ENCODE measurements around the gene RETREG3. TPM values are rescaled to one million over a fixed set of nuclear protein-coding genes. Genes with fewer than 3 reads are reported as not detected.

RETREG3 gene
- total RNA-seq, 2 donors from 2014 or later: 30.4 to 31.1 TPM

- H3K4me1 ChIP-seq: peaks cover 0 to 12% of the 10 kb centered on the region in 2 donors
- H3K4me3 ChIP-seq: no peak overlapping the region
- no peaks in the 10 kb centered on the region for H3K27me3 ChIP-seq
- H3K9me3 ChIP-seq: no peaks in the 10 kb centered on the region
- no peak for TF ChIP-seq CTCF (IDR thresholded peaks at IDR 0.05)
- DNase-seq (ENCODE audit: low spot score): no peak
- H3K27ac ChIP-seq: no peak overlapping the region
- peaks cover 4% of the 10 kb centered on the region for H3K36me3 ChIP-seq
Measured at GRCh38 chr17:42598905-42599304, 10.3 kb downstream of the RETREG3 start.

GRCh38 chr17:42596386-42596785 is 12.8 kb downstream of the RETREG3 start:
- Histone ChIP-seq H3K4me1 (peaks cover 0 to 12% of the 10 kb centered on the region in 2 donors), H3K27me3 (no peaks in the 10 kb centered on the region), H3K9me3 (no peaks in the 10 kb centered on the region), H3K36me3 (peaks cover 11% of the 10 kb centered on the region), H3K4me3 (no peak overlapping the region), H3K27ac (no peak overlapping the region)
- no peak for TF ChIP-seq CTCF (IDR thresholded peaks at IDR 0.05)
- DNase-seq (ENCODE audit: low spot score): no peak

DNA sequence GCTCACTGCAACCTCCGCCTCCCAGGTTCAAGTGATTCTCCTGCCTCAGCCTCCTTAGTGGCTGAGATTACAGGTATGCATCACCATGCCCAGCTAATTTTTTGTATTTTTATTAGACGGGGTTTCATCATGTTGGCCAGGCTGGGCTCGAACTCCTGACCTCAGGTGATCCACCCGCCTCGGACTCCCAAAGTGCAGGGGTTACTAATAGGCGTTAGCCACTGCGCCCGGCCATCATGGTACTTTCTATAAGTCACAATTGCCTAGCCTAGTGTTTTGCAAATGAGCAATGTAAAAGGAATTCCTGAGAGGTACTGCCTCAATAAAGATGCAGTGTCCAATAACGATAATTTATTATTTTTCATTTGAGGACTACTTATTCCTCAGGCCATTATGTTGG is 17.8 kb downstream of the RETREG3 start:
- no peak for DNase-seq (ENCODE audit: low spot score)
- Histone ChIP-seq H3K27me3 (no peaks in the 10 kb centered on the region), H3K27ac (no peak overlapping the region), H3K9me3 (no peaks in the 10 kb centered on the region), H3K36me3 (peaks cover 56% of the 10 kb centered on the region), H3K4me3 (no peak overlapping the region), H3K4me1 (no peaks in the 10 kb centered on the region)
- no peak for TF ChIP-seq CTCF (IDR thresholded peaks at IDR 0.05)

DNA sequence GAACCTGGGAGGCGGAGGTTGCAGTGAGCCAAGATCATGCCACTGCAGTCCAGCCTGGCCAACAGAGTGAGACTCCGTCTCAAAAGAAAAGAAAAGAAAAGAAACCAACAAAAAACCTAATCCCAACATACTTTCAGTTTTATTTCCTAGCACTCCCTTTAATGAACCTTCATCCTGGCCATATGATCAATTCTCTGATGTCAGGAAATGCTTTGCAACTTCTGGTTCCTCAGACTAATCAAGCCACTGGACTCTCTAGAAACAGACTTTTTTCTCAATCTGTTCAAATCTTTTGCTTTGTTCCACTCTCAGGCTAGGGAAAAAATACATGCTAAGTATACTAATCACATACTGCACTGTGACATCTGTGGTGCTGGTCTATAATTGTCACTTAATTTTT is 18.3 kb downstream of the RETREG3 start:
- Histone ChIP-seq H3K27me3 (no peaks in the 10 kb centered on the region), H3K4me3 (no peak overlapping the region), H3K9me3 (no peaks in the 10 kb centered on the region), H3K4me1 (peaks cover 0 to under 1% of the 10 kb centered on the region in 2 donors), H3K27ac (no peak overlapping the region), H3K36me3 (peaks cover 59% of the 10 kb centered on the region)
- no peak for DNase-seq (ENCODE audit: low spot score)
- TF ChIP-seq CTCF (IDR thresholded peaks at IDR 0.05): no peak

- Histone ChIP-seq H3K36me3 (peaks cover 96% of the 10 kb centered on the region), H3K4me3 (no peak overlapping the region), H3K4me1 (peaks cover 0 to 5% of the 10 kb centered on the region in 2 donors), H3K27me3 (no peaks in the 10 kb centered on the region), H3K27ac (no peak overlapping the region), H3K9me3 (no peaks in the 10 kb centered on the region)
- no peak for DNase-seq (ENCODE audit: low spot score)
- TF ChIP-seq CTCF (IDR thresholded peaks at IDR 0.05): no peak
Measured at GRCh38 chr17:42586514-42587230, 22.5 kb downstream of the RETREG3 start.

- Histone ChIP-seq H3K4me1 (peaks cover 0 to 5% of the 10 kb centered on the region in 2 donors), H3K9me3 (no peaks in the 10 kb centered on the region), H3K4me3 (no peak overlapping the region), H3K27me3 (no peaks in the 10 kb centered on the region), H3K27ac (no peak overlapping the region), H3K36me3 (peaks cover 93% of the 10 kb centered on the region)
- DNase-seq (ENCODE audit: low spot score): no peak
- TF ChIP-seq CTCF (IDR thresholded peaks at IDR 0.05): no peak
Measured at GRCh38 chr17:42585353-42585752, 23.8 kb downstream of the RETREG3 start.

Data from right atrium auricular region (tissue), 2 donors.